ENCODE data around the gene SLC26A8.
"Not testable (repeated sequence)": the region's sequence is repeated elsewhere in the genome, so short reads cannot be mapped to it uniquely, and the experiment has no call there.

Gene SLC26A8

DNA sequence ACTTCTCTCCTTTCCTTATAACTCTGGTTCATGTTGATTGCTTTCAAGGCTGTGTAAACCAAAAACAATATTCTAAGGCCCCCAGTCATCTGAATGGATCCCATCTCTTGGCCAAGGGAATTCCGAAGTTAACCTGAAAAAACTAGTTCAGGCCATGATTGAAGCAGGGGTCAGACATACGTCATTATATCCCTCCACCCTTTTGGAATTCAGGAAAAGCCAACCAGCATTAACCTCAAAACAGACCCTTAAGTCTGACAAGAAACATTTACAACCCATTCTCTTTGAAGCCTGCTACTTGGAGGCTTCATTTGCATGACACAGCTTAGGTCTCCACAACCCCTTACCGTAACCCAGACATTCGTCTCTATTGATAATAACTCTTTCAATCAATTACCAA, 39.7 kb downstream of the SLC26A8 start:
- no peaks in the 10 kb centered on the region for H3K9me3 ChIP-seq (ENCODE audit: insufficient read depth, low read depth, low read length)
- H3K4me1 ChIP-seq (ENCODE audit: insufficient read depth, low read length): peaks cover 3% of the 10 kb centered on the region; the same call in 1 of the 2 replicates
- no peak overlapping the region for H3K27ac ChIP-seq (ENCODE audit: low read length)
- no peaks in the 10 kb centered on the region for H3K36me3 ChIP-seq (ENCODE audit: insufficient read depth, low read depth, low read length)
- H3K27me3 ChIP-seq (ENCODE audit: insufficient read depth, low read length): no peaks in the 10 kb centered on the region
- no peak overlapping the region for H3K9ac ChIP-seq (ENCODE audit: low read depth, low read length)
- H3K4me3 ChIP-seq (ENCODE audit: low read length): no peak overlapping the region

DNA sequence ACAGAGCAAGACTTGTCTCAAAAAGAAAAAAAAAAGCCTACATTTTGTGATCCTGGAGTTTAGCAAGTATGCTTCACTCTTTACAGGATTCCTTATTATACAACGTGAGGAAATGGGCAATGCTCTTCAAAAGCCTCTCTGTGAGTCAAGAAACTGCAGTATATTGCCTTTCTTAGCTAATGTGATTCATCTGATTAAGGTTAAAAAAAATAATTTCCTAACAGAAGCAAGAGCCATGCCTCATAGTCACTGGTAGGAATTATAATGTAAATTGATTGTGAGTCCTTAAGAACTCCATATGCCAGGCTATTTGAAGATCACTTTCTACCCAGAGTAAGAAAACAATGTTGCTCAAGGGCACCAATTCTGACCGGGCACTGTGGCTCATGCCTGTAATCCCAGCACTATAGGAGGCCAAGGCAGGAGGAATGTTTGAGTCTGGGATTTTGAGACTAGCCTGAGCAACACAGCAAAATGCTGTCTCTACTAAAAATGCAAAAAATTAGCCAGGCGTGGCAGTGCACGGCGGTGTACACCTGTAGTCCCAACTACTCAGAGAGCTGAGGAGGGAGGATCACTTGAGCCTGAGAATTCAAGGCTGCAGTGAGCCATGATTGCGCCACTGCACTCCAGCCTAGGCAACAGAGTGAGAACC, 43.3 kb downstream of the SLC26A8 start:
- H3K4me3 ChIP-seq (ENCODE audit: low read length): no peak overlapping the region
- H3K27ac ChIP-seq (ENCODE audit: low read length): no peak overlapping the region
- no peak overlapping the region for H3K9ac ChIP-seq (ENCODE audit: low read depth, low read length)
- H3K27me3 ChIP-seq (ENCODE audit: insufficient read depth, low read length): no peaks in the 10 kb centered on the region
- peaks cover 3% of the 10 kb centered on the region; the same call in 1 of the 2 replicates for H3K4me1 ChIP-seq (ENCODE audit: insufficient read depth, low read length)
- H3K36me3 ChIP-seq (ENCODE audit: insufficient read depth, low read depth, low read length): no peaks in the 10 kb centered on the region
- no peaks in the 10 kb centered on the region for H3K9me3 ChIP-seq (ENCODE audit: insufficient read depth, low read depth, low read length)

DNA sequence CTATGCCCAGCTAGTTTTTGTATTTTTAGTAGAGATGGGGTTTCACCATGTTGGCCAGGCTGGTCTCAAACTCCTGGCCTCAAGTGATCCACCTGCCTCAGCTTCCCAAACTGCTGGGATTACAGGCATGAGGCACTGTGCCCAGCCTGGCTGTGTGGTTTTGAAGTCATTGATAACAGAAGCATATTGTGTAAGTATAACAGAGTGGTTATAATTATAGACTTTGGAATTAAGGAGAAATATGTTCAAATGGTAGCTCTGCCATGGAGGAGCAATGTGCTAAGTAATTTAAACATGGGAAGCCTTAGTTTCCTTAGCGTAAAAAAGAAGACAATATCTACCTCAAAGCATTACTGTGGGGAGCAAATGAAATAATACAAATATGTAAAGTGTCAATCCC, 44.3 kb downstream of the SLC26A8 start:
- H3K9me3 ChIP-seq (ENCODE audit: insufficient read depth, low read depth, low read length); H3K27ac ChIP-seq (ENCODE audit: low read length); H3K4me1 ChIP-seq (ENCODE audit: insufficient read depth, low read length): not testable (repeated sequence)

DNA sequence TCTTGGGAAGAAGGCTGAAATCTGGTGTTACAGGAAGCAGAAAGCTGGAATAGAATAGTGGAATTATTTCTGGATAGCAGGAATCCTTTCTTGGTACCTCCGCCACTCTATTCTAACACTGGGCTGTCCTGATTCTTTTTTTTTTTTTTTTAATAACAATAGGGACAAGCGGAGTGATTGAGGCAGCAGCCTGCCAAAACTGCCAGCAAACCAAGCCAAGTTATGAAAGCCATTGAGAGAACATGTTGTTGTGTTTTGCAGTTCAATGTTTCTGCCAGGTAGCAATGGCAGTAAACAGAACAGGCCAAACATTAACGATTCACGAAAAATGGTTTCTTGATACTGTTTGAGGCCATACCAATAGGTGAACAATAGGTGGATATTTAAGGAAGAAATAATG, 47.1 kb downstream of the SLC26A8 start:
- H3K9ac ChIP-seq (ENCODE audit: low read depth, low read length): no peak overlapping the region
- no peaks in the 10 kb centered on the region for H3K9me3 ChIP-seq (ENCODE audit: insufficient read depth, low read depth, low read length)
- H3K4me3 ChIP-seq (ENCODE audit: low read length): no peak overlapping the region
- no peaks in the 10 kb centered on the region for H3K36me3 ChIP-seq (ENCODE audit: insufficient read depth, low read depth, low read length)
- no peak overlapping the region for H3K27ac ChIP-seq (ENCODE audit: low read length)
- no peaks in the 10 kb centered on the region for H3K27me3 ChIP-seq (ENCODE audit: insufficient read depth, low read length)
- H3K4me1 ChIP-seq (ENCODE audit: insufficient read depth, low read length): no peaks in the 10 kb centered on the region

More for the DNA sequence above, 44.3 kb downstream of the SLC26A8 start:
- H3K9ac ChIP-seq (ENCODE audit: low read depth, low read length); H3K4me3 ChIP-seq (ENCODE audit: low read length); H3K27me3 ChIP-seq (ENCODE audit: insufficient read depth, low read length); H3K36me3 ChIP-seq (ENCODE audit: insufficient read depth, low read depth, low read length): not testable (repeated sequence)

DNA sequence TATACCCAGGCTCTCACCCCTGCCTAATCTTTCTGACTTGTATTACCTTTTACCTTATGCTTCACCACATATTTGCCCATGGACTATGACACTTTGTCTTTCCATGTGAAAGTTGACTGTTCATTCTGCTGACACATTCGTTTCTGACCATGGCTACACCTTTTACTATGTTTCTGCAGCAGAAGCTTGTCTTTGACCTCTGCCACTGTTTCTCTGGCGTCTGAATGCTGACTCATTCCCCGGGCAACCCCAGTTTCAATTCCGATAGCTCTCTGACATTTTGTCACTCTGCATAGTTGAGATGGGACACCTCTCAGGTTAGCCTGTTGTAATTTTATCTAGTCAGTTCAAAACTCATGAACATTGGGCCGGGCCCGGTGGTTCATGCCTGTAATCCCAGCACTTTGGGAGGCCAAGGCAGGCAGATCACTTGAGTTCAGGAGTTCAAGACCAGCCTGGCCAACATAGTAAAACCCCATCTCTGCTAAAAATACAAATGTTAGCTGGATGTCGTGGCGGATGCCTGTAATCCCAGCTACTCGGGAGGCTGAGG, 50.7 kb downstream of the SLC26A8 start:
- Histone ChIP-seq H3K9me3 (ENCODE audit: insufficient read depth, low read depth, low read length) (no peaks in the 10 kb centered on the region), H3K4me3 (ENCODE audit: low read length) (no peak overlapping the region), H3K36me3 (ENCODE audit: insufficient read depth, low read depth, low read length) (no peaks in the 10 kb centered on the region), H3K4me1 (ENCODE audit: insufficient read depth, low read length) (no peaks in the 10 kb centered on the region), H3K27ac (ENCODE audit: low read length) (no peak overlapping the region), H3K9ac (ENCODE audit: low read depth, low read length) (no peak overlapping the region), H3K27me3 (ENCODE audit: insufficient read depth, low read length) (no peaks in the 10 kb centered on the region)

DNA sequence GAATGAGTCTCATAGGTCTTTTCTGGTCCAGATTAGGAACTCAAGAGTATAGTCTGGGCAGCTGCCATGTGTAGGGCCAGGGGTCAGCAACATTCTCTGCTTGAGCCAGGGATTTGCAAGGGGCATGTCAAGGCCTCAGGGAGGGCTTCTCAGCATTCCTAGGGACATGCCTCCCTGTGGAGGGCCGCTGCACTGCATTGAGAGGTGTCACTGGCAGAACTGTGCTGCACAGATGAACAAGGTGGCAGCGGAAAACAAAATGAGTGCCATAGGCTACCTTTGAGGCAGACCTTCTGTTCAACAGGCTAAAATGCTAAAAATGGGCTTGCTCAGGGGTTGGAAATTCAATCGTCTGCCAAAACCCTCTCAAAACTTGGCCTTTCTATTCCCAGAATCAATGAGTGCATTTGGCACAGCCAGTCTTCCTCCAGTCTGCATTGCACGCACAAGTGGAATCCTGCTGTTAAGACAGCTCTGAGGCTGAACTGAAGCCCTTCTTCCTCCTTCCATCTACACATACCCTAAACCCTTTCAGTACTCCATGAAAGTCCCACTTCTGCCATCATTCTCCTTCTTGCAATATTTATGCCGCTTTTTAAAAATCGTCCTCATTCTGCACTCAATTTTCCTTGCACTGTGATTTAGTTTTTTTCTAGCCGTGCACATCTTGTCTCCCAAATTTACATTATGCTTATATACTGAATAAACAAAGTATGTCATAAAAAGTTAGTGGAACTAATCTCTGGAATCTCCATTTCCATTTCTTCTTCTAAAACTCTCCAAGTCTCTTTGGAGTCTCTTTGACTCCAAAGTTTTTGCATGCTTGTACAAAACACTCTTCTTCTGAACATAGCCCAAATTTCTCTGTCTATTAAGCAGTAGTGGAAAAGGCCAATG, 51.7 kb downstream of the SLC26A8 start:
- H3K27me3 ChIP-seq (ENCODE audit: insufficient read depth, low read length): no peaks in the 10 kb centered on the region
- H3K9me3 ChIP-seq (ENCODE audit: insufficient read depth, low read depth, low read length): no peaks in the 10 kb centered on the region
- no peak overlapping the region for H3K4me3 ChIP-seq (ENCODE audit: low read length)
- H3K4me1 ChIP-seq (ENCODE audit: insufficient read depth, low read length): no peaks in the 10 kb centered on the region
- H3K9ac ChIP-seq (ENCODE audit: low read depth, low read length): no peak overlapping the region
- no peaks in the 10 kb centered on the region for H3K36me3 ChIP-seq (ENCODE audit: insufficient read depth, low read depth, low read length)
- H3K27ac ChIP-seq (ENCODE audit: low read length): no peak overlapping the region

DNA sequence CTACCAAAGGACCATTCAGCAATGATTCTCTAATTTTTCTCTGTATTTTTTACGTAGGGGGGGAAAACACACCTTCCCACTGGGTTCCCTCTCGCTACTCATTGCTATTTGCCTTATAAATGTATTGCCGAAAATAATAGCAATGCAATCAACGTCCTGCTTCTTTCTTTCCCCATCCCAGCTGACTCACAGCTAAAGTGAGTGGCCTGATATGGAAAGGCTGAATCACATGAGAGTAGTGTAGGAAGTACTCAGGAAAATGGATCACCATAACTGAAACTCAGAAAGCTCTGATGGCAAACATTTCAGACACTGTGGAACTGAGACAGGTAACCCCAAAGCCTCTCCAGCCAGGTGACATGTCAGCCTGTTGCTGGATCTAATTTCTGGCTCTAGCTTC, 54.3 kb downstream of the SLC26A8 start:
- Histone ChIP-seq H3K36me3 (ENCODE audit: insufficient read depth, low read depth, low read length) (no peaks in the 10 kb centered on the region), H3K4me3 (ENCODE audit: low read length) (no peak overlapping the region), H3K9ac (ENCODE audit: low read depth, low read length) (no peak overlapping the region), H3K4me1 (ENCODE audit: insufficient read depth, low read length) (no peaks in the 10 kb centered on the region), H3K27ac (ENCODE audit: low read length) (no peak overlapping the region), H3K27me3 (ENCODE audit: insufficient read depth, low read length) (no peaks in the 10 kb centered on the region), H3K9me3 (ENCODE audit: insufficient read depth, low read depth, low read length) (no peaks in the 10 kb centered on the region)

DNA sequence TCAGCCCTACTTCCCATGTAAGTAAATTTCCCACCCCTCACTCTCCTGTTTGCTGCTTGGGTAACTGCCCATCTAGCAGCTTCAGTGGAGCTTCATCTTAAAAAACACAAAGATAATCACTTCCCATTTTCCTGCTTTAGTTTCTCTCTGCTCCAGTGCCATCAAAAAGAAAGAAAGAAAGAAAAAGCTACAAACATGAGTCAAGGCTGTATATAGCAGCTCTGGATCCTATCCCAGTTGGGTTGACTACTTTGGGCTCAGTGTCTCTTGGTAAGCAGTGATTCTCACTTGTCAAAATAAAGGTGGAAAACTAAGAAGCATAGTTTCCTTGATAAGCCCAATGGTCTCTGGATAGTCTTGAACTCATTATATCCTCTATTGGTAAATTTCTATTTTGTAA, 54.8 kb downstream of the SLC26A8 start:
- H3K27ac ChIP-seq (ENCODE audit: low read length): no peak overlapping the region
- H3K27me3 ChIP-seq (ENCODE audit: insufficient read depth, low read length): no peaks in the 10 kb centered on the region
- H3K4me1 ChIP-seq (ENCODE audit: insufficient read depth, low read length): no peaks in the 10 kb centered on the region
- no peaks in the 10 kb centered on the region for H3K36me3 ChIP-seq (ENCODE audit: insufficient read depth, low read depth, low read length)
- H3K4me3 ChIP-seq (ENCODE audit: low read length): no peak overlapping the region
- no peaks in the 10 kb centered on the region for H3K9me3 ChIP-seq (ENCODE audit: insufficient read depth, low read depth, low read length)
- no peak overlapping the region for H3K9ac ChIP-seq (ENCODE audit: low read depth, low read length)

DNA sequence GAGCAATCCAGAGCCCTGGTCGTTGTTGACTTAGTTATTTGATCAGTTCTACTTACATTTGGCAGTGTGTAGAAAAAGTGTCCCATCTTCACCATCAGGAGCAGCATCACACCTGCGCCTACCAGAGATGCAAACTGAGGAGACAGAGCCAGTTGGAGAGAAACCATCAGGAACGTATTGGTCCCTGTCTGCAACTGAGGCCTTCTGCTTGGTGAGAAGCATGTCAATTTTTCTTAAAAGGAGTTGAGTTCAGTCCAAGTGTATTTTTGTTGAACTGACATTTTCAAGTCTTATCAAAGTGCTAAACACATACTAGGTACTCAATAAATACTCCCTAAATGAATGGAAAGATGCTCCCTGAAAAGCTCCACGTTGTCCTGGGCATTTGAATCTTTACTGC, 55.6 kb downstream of the SLC26A8 start:
- Histone ChIP-seq H3K9ac (ENCODE audit: low read depth, low read length) (no peak overlapping the region), H3K27me3 (ENCODE audit: insufficient read depth, low read length) (no peaks in the 10 kb centered on the region), H3K9me3 (ENCODE audit: insufficient read depth, low read depth, low read length) (no peaks in the 10 kb centered on the region), H3K27ac (ENCODE audit: low read length) (no peak overlapping the region), H3K4me3 (ENCODE audit: low read length) (no peak overlapping the region), H3K36me3 (ENCODE audit: insufficient read depth, low read depth, low read length) (no peaks in the 10 kb centered on the region), H3K4me1 (ENCODE audit: insufficient read depth, low read length) (no peaks in the 10 kb centered on the region)

DNA sequence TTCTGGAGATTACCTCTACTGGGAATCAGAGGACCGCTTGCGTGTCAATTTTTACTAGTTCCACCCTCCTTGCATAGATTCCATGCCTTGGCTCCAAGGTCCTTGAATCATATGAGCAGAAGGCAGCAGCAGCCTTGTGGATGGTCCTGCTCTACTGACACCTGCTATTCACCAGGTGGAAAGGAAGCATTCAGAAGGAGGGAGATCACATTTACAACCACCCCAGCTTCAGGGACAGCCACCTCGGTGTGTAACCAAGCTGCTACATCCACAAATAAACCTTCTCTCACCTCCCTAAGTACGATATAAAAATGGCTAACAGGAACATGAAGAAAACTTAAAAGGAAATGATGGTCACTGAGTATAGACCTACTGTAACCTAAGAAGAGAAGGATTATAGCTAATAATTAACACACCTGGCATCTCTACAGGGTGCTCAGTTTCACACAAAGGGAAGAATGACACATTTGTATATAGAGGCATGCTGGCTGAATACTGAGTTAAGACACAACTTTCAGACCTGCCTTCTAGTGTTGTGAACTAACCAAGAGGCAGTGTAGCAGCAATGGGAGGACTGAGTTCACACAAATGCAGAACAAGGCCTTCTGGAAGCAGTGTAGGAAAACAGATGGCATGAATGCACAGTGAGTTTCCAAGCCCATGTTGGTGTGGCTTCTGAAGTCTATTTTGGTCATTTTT, 57.2 kb downstream of the SLC26A8 start:
- Histone ChIP-seq H3K9ac (ENCODE audit: low read depth, low read length) (no peak overlapping the region), H3K4me3 (ENCODE audit: low read length) (no peak overlapping the region), H3K36me3 (ENCODE audit: insufficient read depth, low read depth, low read length) (no peaks in the 10 kb centered on the region), H3K27ac (ENCODE audit: low read length) (no peak overlapping the region), H3K4me1 (ENCODE audit: insufficient read depth, low read length) (no peaks in the 10 kb centered on the region), H3K27me3 (ENCODE audit: insufficient read depth, low read length) (no peaks in the 10 kb centered on the region), H3K9me3 (ENCODE audit: insufficient read depth, low read depth, low read length) (no peaks in the 10 kb centered on the region)

DNA sequence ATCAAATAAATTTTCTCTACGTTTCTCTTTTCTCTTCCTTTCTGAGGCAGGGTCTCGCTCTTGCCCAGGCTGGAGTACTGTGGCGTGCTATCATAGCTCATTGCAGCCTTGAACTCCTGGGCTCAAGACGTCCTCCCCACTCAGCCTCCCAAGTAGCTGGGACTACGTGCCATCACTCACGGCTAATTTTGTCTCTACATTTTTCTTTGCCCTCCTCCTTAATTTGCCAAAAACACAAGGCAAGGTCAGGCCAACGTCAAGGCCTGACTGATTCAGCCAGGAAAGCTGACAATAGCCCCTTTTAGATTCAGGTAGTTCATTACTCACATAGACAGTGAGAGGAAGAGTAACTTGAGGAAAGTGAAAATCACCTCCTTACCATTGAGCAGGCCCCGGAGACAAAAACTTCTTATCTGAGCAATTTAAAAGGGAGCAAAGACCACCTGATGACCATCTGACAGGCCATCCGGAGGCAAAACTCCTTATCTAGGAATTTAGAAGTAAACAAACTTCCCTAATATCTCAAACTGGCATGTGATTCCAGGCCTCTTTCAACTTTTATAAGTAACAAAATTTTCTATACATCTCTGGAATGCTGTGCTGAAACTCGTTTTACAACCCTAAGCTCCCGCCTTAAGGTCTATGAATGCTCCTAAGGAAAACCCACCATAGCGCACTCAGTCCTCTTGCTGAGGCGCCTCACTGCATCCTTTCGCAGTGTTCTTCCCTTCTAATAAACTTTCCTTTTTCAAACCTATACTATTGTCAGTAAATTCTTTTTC, 61.5 kb downstream of the SLC26A8 start:
- H3K4me3 ChIP-seq (ENCODE audit: low read length): no peak overlapping the region

More for the DNA sequence above, 61.5 kb downstream of the SLC26A8 start:
- no peaks in the 10 kb centered on the region for H3K9me3 ChIP-seq (ENCODE audit: insufficient read depth, low read depth, low read length)
- no peak overlapping the region for H3K27ac ChIP-seq (ENCODE audit: low read length)
- no peak overlapping the region for H3K9ac ChIP-seq (ENCODE audit: low read depth, low read length)
- H3K4me1 ChIP-seq (ENCODE audit: insufficient read depth, low read length): no peaks in the 10 kb centered on the region
- H3K36me3 ChIP-seq (ENCODE audit: insufficient read depth, low read depth, low read length): no peaks in the 10 kb centered on the region
- no peaks in the 10 kb centered on the region for H3K27me3 ChIP-seq (ENCODE audit: insufficient read depth, low read length)
